RKO (cell line): ENCODE results near the gene HS1BP3.

ENCODE experiments used
- DNase-seq: peaks from one replicate; pipeline ENCODE4 v3.0.0-alpha.2; 2016; ENCODE audit warnings: low spot score

HS1BP3 gene, protein sequence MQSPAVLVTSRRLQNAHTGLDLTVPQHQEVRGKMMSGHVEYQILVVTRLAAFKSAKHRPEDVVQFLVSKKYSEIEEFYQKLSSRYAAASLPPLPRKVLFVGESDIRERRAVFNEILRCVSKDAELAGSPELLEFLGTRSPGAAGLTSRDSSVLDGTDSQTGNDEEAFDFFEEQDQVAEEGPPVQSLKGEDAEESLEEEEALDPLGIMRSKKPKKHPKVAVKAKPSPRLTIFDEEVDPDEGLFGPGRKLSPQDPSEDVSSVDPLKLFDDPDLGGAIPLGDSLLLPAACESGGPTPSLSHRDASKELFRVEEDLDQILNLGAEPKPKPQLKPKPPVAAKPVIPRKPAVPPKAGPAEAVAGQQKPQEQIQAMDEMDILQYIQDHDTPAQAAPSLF

DNA sequence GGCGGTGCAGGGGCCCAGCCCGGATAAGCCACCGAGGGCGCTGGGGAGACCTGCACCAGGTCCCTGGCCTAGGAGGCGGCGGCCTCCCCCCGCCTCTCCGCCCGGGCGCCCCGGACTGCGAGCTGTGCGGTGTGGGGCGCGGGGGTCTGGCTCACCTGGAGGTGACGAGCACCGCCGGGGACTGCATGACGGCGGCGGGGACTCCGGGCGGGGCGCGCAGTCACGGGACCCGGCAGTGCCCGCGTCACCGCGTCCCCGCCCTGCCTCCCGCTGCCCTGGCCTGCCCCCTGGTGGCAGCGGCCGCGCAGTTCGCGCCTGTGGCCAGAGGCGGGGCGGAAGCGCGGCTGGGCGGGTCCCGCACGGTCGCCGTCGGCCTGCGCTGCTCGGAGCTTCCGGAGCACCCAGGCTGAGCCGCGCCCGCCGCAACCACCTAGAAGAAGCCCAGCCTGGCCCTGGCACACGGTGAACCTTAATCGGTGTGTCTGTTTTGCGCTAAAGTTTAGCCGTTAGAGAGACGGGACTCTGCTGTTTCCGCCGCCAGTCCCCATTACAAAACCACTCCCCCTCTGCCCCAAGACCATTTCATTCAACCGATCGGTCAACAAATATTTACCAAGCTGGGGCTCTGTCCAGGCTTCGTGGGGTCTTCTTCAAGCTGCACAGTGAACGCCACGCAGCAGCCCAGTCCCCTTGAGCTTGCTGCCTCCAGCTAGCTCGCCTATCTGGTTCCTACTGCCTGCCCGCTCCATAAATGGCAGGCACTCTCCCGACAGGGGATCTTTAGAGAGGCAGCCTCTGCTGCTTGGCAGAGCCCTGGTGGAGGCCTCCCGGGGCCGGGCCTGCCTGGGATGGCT lies at the start of gene HS1BP3:
Gene HS1BP3 (minus strand): TSS at position 222 of the 854 bp plus-strand sequence. CDS start 35 bp downstream, at position 187.
- DNase-seq = peak; percentile 84

DNA sequence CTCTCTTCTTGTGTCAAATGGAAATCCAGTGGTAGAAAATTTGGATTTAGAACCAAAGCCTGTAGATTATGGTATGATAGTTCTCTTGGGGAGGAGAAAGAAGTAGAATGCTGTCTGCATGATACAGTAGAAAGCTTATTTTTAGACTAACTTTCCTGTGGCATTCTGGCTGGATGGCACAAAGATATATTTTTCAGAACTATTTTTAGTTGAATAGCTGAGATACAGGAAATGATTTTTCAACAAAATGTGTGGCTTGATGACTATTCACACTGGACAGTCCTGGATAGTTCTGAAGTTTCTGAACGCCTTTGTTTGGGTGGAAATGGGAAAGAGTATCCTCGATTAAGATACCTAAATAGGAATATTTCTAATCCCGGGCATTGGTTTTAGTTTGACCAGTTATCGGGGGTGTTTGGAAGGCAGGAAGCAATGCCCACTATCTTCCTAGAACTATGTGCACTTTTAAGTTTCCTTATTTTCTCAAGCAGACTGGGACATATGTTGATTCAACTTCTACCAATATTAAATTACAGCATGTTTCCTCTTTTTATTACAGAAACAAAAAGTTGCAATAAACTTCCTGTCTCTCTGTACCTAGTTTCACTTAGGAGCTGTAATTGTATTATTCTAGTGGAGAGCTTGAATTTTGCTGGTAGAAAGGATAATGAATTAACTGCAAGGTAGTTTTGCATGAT lies 48.2 kb upstream of the HS1BP3 start:
- no peak for DNase-seq

DNA sequence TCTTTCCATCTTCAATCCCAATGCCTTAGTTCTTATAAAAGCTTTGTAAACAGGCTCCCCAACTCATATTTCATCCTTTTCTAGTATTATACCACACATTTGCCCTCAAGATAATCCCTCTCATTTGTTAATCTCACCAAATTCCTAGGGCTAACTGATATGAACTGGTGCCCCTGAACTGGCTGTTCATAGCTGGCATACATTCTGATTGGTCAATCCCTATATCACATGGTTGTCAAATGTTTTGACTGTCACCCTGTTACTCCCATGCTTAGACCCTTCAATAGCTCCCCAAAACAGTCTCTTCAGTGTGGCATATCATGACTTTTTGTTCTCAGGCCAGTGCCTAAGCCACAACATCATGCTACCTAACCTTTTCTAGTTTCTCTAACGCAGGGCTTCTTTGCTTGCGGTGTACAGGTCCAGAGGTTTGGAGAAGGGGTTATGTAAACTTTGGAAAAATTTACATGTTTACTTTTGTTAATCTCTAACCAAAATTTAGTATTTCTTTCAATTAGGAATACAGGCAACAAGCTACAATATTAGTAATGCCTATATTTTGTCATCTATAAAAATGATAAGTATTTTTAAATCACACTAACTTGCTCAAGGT lies 46.5 kb upstream of the HS1BP3 start:
- no peak for DNase-seq

DNA sequence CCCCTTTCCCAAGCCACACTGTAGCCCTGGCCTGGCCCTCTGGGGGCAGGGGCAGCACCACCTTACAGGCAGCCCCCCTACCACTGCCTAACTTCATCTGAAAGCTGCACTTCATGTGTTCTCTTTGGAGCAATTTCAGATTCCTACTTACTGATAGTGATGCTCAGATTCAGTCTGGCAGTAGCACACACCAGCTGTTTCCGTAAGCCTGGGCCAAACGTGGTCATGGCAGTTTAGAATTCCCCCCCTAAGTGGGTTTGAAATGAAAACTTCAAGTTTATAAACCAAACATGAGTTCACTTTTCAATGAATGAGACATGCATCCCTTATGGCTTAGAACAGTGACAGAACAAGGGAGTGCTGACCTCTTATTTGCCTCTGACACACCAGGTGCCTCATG lies 45.5 kb upstream of the HS1BP3 start:
- no peak for DNase-seq

DNA sequence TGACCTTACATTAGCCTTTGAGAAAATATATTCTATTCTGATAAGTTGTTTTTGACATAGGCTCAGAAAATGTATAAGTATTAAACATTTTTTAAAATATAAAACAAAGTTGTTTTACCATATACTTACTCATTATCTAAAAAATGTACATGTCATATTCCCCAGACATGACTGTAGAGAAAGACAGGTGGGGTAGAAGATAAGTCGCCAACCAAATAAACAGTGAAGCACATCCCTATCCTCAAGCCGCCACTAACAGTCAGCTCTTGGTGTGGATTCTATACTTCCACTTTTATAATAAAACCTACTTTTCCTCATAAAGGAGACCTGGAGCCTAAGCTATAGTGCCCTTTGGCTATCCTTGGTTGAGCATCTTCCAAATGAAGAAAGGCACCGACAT lies 42.4 kb upstream of the HS1BP3 start:
- DNase-seq = no peak

DNA sequence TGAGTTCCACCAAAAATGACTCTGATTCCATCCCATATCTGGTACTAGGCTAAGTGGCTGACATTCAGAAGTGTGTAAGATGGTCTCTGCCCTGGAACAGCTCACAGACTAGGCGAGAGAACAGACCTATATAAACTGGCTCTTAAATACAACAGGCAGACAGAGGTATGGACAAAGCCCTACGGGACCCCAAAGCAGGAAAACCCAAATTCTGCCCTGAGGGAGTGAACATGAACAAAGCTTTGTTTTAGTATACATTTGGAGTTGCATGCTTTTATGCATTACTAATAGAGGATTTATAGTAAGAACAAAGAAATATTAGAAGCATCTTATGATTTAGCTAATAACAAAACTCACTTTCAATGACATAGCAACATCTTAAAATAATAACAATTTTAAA lies 41.2 kb upstream of the HS1BP3 start:
- no peak for DNase-seq

DNA sequence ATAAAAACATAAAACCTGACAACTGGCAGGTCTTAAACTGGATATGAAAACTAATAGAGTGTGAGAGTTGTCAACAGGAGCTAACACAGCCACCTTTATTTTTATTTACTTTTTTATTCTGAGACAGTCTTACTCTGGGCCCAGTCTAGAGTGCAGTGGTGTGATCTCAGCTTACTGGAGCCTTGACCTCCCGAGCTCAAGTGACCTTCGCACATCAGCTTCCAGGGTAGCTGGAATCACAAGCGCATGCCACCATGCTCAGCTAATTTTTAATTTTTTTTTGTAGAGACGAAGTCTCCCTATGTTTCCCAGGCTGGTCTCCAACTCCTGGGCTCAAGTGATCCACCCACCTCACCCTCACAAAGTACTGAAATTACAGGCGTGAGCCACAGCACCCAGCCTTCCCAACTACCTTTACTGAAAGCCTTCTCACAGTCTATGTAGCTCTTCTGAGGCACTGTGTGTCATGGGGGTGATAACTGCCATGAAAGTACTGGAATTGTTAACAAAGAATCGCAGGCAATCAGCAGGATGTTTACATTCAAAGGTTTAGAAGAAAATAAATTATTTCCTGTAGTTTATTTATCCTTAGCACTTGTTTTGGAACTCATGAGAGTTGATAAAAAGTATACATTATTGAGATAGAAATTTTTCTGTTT lies 40.3 kb upstream of the HS1BP3 start:
- DNase-seq = no peak

DNA sequence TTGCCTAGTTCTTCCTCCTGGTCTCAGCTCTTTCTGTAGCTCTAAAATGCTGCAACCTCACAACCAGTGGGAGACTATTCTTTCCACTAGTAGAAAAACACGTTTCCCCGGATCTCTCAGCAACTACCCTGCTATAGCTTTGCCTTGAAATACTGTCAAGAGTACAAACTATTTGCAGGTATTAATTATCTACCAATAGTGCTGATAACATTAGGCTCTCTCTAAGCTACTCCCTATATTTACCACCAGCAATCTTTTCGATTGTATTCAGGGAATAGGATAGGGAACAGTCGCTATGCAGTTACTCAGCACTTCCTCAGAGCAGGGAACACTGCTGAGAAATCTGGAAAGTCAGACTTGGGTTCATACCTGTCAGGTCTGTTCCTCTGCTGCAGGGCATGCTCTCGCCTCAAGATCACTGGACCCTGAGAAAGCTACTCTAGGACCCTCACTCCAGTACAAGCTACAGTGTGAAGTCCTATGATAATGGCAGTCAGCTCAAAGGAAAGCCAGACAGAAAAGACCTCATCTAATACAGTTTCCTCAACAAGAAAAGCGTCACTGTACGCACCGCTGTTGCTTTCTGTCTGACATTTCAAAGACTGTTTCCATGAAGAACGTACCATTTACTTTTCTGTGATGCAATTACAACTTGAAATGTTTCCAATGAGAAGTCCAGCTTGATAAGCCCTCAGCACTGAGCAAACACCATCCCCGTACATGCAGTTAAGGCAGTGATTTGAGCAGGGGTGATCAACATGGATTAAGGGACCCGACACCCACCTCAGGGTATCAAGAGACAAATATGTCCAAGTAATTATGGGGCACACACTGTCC lies 38.7 kb upstream of the HS1BP3 start:
- DNase-seq = no peak

DNA sequence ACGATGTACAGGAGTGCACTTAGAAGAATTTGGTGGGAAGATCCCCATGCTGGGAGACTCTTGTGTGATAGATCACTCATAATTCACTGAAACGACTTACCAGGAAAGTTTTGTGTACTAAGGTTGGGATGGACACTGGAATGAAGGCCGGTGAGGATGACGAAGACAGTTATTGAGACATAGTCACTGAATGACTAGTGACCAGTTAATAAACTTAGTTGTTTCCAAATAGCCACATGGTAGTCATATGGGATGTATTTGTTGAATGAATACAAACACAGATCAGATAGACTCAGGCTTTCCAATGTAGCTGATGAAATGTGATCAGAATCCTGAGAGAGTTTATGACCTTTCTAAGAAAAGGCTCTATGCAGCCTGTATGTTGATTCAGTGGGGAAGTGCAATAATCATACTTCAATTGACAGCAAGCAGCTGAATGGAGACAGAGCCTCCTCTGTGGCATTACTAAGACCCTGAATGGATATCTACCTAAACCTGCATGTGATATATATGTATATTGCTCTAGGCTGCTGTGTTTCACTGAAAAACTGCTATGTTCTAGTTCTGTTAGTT lies 36.4 kb upstream of the HS1BP3 start:
- no peak for DNase-seq

DNA sequence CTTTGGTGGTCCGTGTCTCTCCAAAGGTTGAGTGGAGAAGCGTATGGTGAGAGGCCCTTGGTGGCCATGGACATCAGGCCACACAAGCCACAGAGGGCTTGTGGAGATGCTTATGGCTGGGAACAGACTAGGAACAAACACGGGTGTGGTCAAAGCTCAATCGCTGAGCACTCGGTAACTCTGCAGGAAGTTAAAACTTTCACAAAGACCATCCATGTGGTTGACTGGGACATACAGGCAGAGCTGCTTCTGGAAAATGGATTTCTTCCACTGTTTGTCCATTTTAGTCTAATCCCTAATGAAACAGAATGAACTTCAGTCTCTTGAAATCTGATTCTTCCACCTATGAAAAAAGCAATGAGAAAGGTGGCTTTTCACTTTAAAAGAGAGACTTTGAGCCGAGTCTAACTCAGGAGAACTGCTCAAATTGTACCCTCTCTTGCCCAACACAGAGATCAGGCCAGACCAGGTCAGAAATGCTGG lies 33.7 kb upstream of the HS1BP3 start:
- DNase-seq = no peak

DNA sequence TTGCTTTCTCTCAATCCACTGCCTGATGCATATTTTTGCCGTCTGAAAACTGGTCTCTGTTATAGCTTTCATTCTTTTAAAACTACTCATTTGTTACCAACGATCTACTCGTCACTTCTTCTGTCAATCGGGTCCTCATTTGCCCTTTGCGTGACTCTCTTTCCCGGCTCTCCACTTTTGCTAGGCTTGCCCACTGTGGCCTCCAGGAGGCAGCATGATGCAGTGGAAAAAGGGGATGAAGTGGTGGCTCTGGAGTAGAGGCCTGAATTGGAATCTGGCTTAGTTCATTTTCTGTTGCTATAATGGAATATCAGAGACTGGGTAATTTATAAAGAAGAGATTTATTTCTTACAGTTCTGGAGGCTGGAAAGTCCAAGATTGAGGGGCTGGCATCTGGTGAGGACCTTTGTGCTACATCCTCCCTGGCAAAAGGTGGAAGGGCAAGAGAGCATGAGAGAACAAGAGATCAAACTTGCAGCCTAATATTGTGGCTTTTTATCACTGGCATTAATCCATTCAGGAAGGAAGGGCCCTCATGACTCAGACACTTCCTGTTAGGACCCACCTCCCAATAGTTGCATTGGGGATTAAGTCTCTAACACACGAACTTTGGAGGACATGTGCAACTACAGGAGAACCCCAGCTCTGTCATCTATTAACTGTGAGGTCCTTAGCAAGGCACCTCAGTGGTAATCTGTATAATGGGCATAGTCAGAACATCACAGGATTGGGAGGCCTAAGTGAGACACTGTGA lies 31.4 kb upstream of the HS1BP3 start:
- DNase-seq = no peak

DNA sequence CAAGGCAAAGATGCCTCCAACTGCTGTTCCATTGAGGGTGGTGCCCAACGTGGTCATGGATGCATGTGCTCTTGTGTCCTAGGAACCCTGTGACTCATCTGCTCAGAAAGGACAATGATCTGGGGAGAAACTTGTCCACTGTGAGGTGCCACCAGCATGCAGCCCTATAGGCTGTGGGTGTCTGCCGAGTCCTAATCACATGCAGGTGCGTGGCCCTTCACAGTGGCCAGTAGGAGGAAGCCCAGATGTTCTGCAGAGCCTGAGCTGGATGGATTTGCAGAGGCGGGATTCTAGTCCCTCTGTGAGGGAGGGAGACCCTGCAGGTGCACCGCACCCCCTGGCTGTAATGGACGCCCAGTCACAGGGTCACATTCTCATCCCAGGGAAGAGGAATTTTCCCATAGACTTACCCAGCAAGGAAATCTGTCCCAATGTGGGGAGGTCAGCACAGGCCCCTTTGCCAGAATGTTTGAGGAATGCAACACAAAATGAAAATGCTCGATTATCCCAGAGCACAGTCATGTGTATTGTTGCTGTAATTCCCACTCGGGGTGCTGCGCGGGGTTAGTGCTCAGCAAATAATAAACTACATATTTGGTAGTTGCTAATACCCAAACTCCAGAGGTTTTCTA lies 30.0 kb upstream of the HS1BP3 start:
- no peak for DNase-seq

DNA sequence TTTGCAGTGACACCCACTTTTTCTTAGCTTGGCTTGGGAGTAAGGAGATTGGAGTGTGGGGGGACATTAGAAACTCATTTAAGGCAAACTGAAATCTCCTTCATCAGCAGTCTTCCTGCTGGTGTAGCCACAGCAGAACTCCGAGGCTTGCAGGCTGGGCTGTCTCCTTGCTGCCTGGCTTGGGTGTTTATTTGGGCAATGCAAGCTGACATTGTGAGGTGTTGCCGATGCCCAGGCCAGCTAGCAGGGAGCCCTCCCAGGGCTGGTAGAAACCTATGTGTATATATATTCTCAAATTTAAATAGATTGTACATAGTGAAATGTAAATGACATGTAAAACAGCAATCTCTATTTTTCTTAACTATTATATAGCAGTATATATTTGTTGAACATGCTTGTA lies 27.9 kb upstream of the HS1BP3 start:
- DNase-seq = no peak

DNA sequence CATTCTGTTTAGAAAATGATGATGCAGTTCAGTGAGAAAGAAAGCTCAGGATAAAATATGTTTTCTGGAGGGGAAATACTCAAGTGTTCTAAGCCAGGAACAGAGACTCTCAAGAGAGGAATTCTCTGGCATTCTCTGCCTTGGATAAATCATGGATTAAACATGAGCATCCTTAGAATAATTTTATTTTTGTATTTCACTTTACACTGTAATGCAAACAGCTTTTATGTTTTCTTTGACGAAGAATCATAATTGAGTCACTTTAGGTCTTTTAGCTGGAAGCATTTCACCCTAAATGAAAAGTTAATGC lies 27.1 kb upstream of the HS1BP3 start:
- DNase-seq = no peak

DNA sequence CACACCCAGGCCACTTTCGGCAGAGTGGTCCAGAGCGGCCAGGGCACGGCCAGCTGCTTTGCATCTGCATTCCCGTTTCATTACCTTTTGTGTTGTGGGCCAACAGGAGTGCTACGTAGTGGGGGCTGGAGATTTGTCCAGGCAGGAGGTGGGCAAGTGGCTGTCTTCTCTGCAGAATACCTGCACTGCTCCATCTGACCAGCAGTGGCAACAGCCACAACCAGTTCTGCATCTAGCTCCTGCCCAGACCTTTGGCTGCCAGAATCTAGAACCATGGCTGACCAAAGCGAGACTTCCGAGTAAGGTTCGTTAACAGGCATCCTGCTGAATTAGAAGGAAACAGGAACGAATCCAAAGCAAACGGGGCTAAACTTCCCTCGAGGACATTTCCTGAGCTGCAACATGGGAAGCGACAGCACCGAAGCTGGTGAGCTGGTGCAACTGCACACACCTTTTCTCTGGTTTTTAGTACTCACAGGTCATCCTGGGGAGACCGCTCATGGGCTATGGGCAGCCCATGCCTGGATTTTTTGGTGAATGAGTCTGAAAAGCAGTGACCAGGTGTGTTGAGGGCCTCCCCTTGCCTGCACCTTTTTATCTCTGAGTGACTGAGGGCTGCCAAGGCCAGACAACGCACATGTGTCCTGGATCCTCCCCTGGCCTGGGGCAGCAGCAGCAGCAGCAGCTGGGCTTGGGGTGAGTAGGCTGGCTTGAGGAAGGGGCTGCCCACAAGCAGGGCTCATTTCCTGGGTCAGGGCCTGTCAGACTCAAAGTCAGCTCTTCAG lies 26.6 kb upstream of the HS1BP3 start:
- peak; percentile 14 for DNase-seq

DNA sequence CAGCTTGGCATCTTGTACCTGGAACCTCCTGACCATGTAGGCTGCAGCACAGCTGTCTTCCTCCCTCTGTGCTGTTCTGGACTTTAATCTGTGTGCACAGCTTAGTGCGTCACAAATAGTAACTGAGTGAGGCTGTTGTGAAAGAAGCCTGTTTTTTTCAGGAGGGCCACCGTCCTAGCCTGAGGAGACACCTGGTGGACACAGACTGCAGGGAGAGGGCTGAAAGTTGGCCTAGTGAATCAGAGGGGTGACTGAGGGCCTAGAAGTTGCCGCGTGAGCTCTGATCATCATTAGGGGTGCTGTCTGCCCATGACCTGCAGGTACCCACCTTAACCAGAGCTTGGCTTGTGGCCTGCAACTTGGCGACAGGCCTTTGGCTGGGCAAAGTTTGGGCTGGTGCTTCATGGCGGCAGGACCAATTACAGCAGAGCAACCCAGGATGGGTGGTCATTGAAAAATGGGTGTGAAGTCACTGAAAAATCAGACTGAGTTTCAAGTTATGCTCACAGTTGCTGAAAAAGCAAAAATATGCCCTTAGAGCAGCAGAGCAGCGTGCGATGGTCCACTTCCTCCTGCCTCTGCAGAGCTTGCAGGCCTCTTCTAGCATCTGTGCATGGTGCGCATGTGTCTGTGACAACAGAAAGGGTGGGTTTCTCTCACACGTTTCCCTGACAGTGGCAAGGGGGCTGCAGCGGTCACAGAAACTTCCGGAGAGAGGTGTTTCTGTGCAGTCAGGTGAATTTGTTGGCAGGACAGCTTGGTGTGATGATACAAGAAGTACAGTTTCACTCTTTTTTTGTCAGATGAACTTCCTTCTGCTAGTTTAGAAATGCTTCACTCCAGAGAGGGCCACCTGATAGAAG lies 25.7 kb upstream of the HS1BP3 start:
- DNase-seq = peak; percentile 28

DNA sequence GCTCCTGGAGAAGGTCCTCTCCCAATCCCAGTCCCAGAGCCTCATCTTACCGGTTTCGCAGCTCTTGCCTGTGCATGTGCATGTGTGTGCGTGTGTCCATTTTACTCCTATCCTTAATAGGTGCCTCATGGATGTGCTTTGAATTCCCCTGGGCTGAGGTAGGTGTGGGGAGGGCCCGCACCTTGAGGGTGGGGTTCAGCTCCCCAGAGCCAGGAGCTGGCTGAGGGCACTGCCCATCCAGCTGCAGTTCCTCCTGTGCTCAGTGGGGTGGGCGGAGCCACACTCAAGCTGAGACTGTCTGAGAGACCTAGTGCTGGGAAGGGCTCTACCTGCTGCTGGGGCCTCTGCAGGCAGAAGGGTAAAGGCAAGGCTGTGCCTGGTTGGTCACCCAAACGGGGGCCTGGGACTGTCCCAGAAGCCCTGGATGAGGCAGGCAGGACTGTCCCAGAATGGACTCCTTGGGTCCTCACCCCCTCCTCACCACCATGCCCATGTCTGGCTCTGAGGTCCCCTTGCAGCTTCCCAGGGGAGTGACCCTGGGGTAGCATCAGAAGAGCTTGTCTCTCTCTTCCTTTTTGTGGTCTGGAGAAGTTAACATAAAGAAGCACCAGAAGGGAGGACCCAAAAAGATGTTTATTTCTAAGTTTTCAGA lies 24.9 kb upstream of the HS1BP3 start:
- no peak for DNase-seq
